H1 (cell line): ENCODE results near the gene TTC38. TPM values are rescaled to one million over a fixed set of nuclear protein-coding genes. Genes with fewer than 3 reads are reported as not detected.

Source experiments
- CTCF ChIA-PET: fragments of 300-600 bp; sonication (Branson Sonifier 250); formaldehyde crosslinking; loops from one replicate; lab custom pipeline; 2021; ENCODE audit not compliant: partially characterized antibody; lab: Charles Lee
- POLR2A ChIA-PET: fragments of 300-600 bp; sonication (Branson Sonifier 250); formaldehyde crosslinking; loops from one replicate; lab custom pipeline; 2021; ENCODE audit warnings: inconsistent platforms; ENCODE audit not compliant: partially characterized antibody; lab: Charles Lee
- DNase-seq, 2 experiments: peaks; one replicate each; pipeline versions ENCODE4 v3.0.0 to v3.0.0-alpha.2; 2010 to 2022; ENCODE audit warnings: low spot score in 2 of 2, low read depth in 1 of 2, mixed read lengths in 1 of 2
- FAIRE-seq: peaks from 2 replicates; lab custom pipeline; 2011; peaks lifted over from hg19 to GRCh38; lab: Jason Lieb, UNC
- H2AFZ ChIP-seq: 2 replicates; pipeline ENCODE4 v1.8.1; 2012; ENCODE audit warnings: low read length, inconsistent platforms
- H2AK5ac ChIP-seq: 2 replicates; pipeline ENCODE4 v1.6.1; 2013; ENCODE audit warnings: low read depth, low read length
- H2BK120ac ChIP-seq: replicated peaks from 2 replicates; pipeline ENCODE3; 2013; ENCODE audit warnings: low read depth, low read length, inconsistent platforms
- H2BK12ac ChIP-seq: 2 replicates; pipeline ENCODE4 v1.6.1; 2013; ENCODE audit warnings: low read depth, low read length
- H2BK15ac ChIP-seq: 2 replicates; pipeline ENCODE4 v1.6.1; 2013; ENCODE audit warnings: low read length
- H2BK20ac ChIP-seq: 2 replicates; pipeline ENCODE4 v1.6.1; 2013; ENCODE audit warnings: low read length
- H2BK5ac ChIP-seq: 2 replicates; pipeline ENCODE4 v1.6.1; 2013; ENCODE audit warnings: low read depth, low read length
- H3K14ac ChIP-seq: 2 replicates; pipeline ENCODE4 v1.6.1; 2013; ENCODE audit warnings: inconsistent platforms; ENCODE audit not compliant: insufficient read length
- H3K18ac ChIP-seq: 2 replicates; pipeline ENCODE4 v1.6.1; 2013; ENCODE audit warnings: low read length; ENCODE audit errors: extremely low read depth
- H3K23ac ChIP-seq: 2 replicates; pipeline ENCODE4 v1.6.1; 2013; ENCODE audit warnings: inconsistent platforms; ENCODE audit not compliant: insufficient read length
- H3K23me2 ChIP-seq: 2 replicates; pipeline ENCODE4 v1.6.1; 2013; ENCODE audit warnings: low read depth, low read length
- H3K27ac ChIP-seq: 2 replicates; pipeline ENCODE4 v1.6.1; 2011; ENCODE audit warnings: low read depth, low read length, inconsistent platforms
- H3K27me3 ChIP-seq, 4 experiments: replicated peaks in 1 of 4; 1 replicate in 1 of 4; 2 replicates in 3 of 4; pipeline versions ENCODE4 v1.6.1 to v1.8.1; 2011 to 2013; ENCODE audit warnings: low read length in 3 of 4, mild to moderate bottlenecking in 3 of 4, inconsistent platforms in 2 of 4, mixed read lengths in 2 of 4, moderate library complexity in 1 of 4; ENCODE audit not compliant: control insufficient read depth in 3 of 4, insufficient read depth in 3 of 4; ENCODE audit errors: extremely low read depth in 1 of 4
- H3K36me3 ChIP-seq, 4 experiments: 2 replicates each; pipeline versions ENCODE4 v1.6.1 to v1.8.1; 2011 to 2013; ENCODE audit warnings: mild to moderate bottlenecking in 4 of 4, low read length in 3 of 4, moderate library complexity in 2 of 4, control low read depth in 1 of 4, inconsistent platforms in 1 of 4; ENCODE audit not compliant: insufficient read depth in 4 of 4, control insufficient read depth in 2 of 4
- H3K4ac ChIP-seq: replicated peaks from 2 replicates; pipeline ENCODE3; 2013; ENCODE audit warnings: low read length, low read depth, mixed read lengths, inconsistent platforms; ENCODE audit not compliant: insufficient read length
- H3K4me1 ChIP-seq, 4 experiments: replicated peaks in 1 of 4; 1 replicate in 1 of 4; 2 replicates in 3 of 4; pipeline versions ENCODE4 v1.6.1 to v1.8.1; 2011 to 2013; ENCODE audit warnings: low read length in 3 of 4, inconsistent platforms in 2 of 4, mixed read lengths in 1 of 4; ENCODE audit not compliant: insufficient read depth in 4 of 4, control insufficient read depth in 3 of 4
- H3K4me2 ChIP-seq, 2 experiments: 2 replicates each; pipeline versions ENCODE4 v1.6.1 to v1.8.1; 2011 to 2013; ENCODE audit warnings: low read depth in 2 of 2, low read length in 2 of 2, control low read depth in 1 of 2, inconsistent platforms in 1 of 2, mild to moderate bottlenecking in 1 of 2; ENCODE audit not compliant: insufficient read depth in 1 of 2
- H3K4me3 ChIP-seq, 4 experiments: fragments of 200-600, 300-600 bp in 1 of 4; sonication (generic), shearing (Covaris generic), sonication (Bioruptor Twin) in 1 of 4; 2 replicates each; pipeline versions ENCODE4 v1.5.1 to v1.8.1; 2011 to 2016; ENCODE audit warnings: low read length in 4 of 4, low read depth in 3 of 4, control low read depth in 2 of 4, inconsistent platforms in 2 of 4, mild to moderate bottlenecking in 2 of 4, mixed read lengths in 1 of 4, moderate library complexity in 1 of 4; ENCODE audit not compliant: insufficient read depth in 2 of 4; ENCODE audit errors: extremely low read depth in 1 of 4
- H3K56ac ChIP-seq: replicated peaks from 2 replicates; pipeline ENCODE3; 2013; ENCODE audit warnings: low read depth, mild to moderate bottlenecking, mixed read lengths, low read length, inconsistent platforms; ENCODE audit not compliant: insufficient read length
- H3K79me1 ChIP-seq: 2 replicates; pipeline ENCODE4 v1.6.1; 2013; ENCODE audit warnings: low read depth, low read length, control low read depth
- H3K79me2 ChIP-seq, 2 experiments: 2 replicates each; pipeline versions ENCODE4 v1.6.1 to v1.8.1; 2012 to 2013; ENCODE audit warnings: low read length in 2 of 2, mild to moderate bottlenecking in 2 of 2, inconsistent platforms in 1 of 2; ENCODE audit not compliant: insufficient read depth in 2 of 2, control insufficient read depth in 1 of 2
- H3K9ac ChIP-seq, 4 experiments: replicated peaks in 1 of 4; 1 replicate in 1 of 4; 2 replicates in 3 of 4; pipeline versions ENCODE4 v1.6.1 to v1.8.1; 2011 to 2013; ENCODE audit warnings: low read depth in 3 of 4, low read length in 3 of 4, control low read depth in 2 of 4, mild to moderate bottlenecking in 2 of 4, moderate library complexity in 2 of 4, inconsistent platforms in 1 of 4; ENCODE audit errors: extremely low read depth in 1 of 4
- H3K9me3 ChIP-seq, 2 experiments: 2 replicates each; pipeline versions ENCODE4 v1.6.1 to v1.8.1; 2012 to 2013; ENCODE audit warnings: mild to moderate bottlenecking in 2 of 2, moderate library complexity in 2 of 2, control low read depth in 1 of 2, inconsistent platforms in 1 of 2, low read depth in 1 of 2, low read length in 1 of 2, mixed read lengths in 1 of 2; ENCODE audit not compliant: insufficient read depth in 2 of 2
- H4K20me1 ChIP-seq, 2 experiments: replicated peaks in 1 of 2; 2 replicates each; pipeline versions ENCODE3 to v1.8.1; 2011 to 2013; ENCODE audit warnings: inconsistent platforms in 2 of 2, low read length in 2 of 2, mild to moderate bottlenecking in 1 of 2; ENCODE audit not compliant: insufficient read depth in 2 of 2, control insufficient read depth in 1 of 2
- H4K5ac ChIP-seq: 2 replicates; pipeline ENCODE4 v1.6.1; 2013; ENCODE audit warnings: low read length, low read depth, mixed read lengths, inconsistent platforms; ENCODE audit not compliant: insufficient read length
- H4K8ac ChIP-seq: 2 replicates; pipeline ENCODE4 v1.8.0; 2013; ENCODE audit warnings: mild to moderate bottlenecking, moderate library complexity, low read length, inconsistent platforms; ENCODE audit not compliant: insufficient read depth; ENCODE audit errors: extremely low read depth
- H4K91ac ChIP-seq: replicated peaks from 2 replicates; pipeline ENCODE3; 2013; ENCODE audit warnings: low read length, mixed read lengths, inconsistent platforms; ENCODE audit not compliant: insufficient read length
- BACH1 ChIP-seq: IDR thresholded peaks from 2 replicates; pipeline ENCODE4 v1.6.1; 2012; ENCODE audit warnings: low read length, improper control_type of control experiment
- CEBPB ChIP-seq: IDR thresholded peaks from 2 replicates; pipeline ENCODE4 v1.6.1; 2012; ENCODE audit warnings: low read depth, low read length
- CHD1 ChIP-seq: IDR thresholded peaks from 2 replicates; pipeline ENCODE4 v1.6.1; 2012; ENCODE audit warnings: low read depth, low read length, improper control_type of control experiment
- CTCF ChIP-seq, 3 experiments: IDR thresholded peaks; 1 replicate in 2 of 3; 2 replicates in 1 of 3; pipeline versions ENCODE4 v1.5.1 to v1.6.1; 2011; ENCODE audit warnings: low read length in 3 of 3, mild to moderate bottlenecking in 3 of 3, inconsistent platforms in 2 of 3, low read depth in 1 of 3, moderate library complexity in 1 of 3; ENCODE audit not compliant: insufficient read depth in 1 of 3; ENCODE audit errors: control extremely low read depth in 1 of 3
- GABPA ChIP-seq: IDR thresholded peaks from 2 replicates; pipeline ENCODE4 v1.6.1; 2011; ENCODE audit warnings: mild to moderate bottlenecking, low read length, moderate library complexity, borderline replicate concordance; ENCODE audit not compliant: insufficient read depth
- KDM1A ChIP-seq: fragments of 200-600, 300-600 bp; sonication (generic); IDR thresholded peaks from 2 replicates; pipeline ENCODE4 v1.7.1; 2016; ENCODE audit warnings: mild to moderate bottlenecking, low read length, borderline replicate concordance
- MAFK ChIP-seq: IDR thresholded peaks from 2 replicates; pipeline ENCODE4 v1.6.1; 2012; ENCODE audit warnings: low read depth, mild to moderate bottlenecking, improper control_type of control experiment, low read length
- POU5F1 ChIP-seq: IDR thresholded peaks from 2 replicates; pipeline ENCODE4 v1.6.1; 2011; ENCODE audit warnings: low read depth, mild to moderate bottlenecking, low read length, moderate library complexity
- WGBS, 2 experiments: shearing (Covaris generic) in 1 of 2; methylation state at CpG; one replicate each; pipeline versions ENCODE4 v1.1.6 to v1.1.7; 2013 to 2015; ENCODE audit warnings: low lambda C conversion rate in 2 of 2, mixed read lengths in 2 of 2, inconsistent platforms in 1 of 2, low coverage in 1 of 2, missing lambda C conversion rate in 1 of 2; ENCODE audit not compliant: insufficient replicate concordance in 2 of 2, insufficient coverage in 1 of 2, insufficient read length in 1 of 2; ENCODE audit errors: extremely low coverage in 1 of 2, missing lambda C conversion rate in 1 of 2; 5-methylcytosine and 5-hydroxymethylcytosine counted together
- polyA plus RNA-seq, 7 experiments: library from polyadenylated mRNA; depleted of rRNA in 3 of 7; stranded (reverse) in 5 of 7; unstranded in 2 of 7; fragments of >200 nt in 5 of 7; fragments of 200-250 nt in 2 of 7; gene quantifications; 1 replicate in 5 of 7; 2 replicates in 1 of 7; 4 replicates in 1 of 7; pipeline versions ENCODE4 v1.2.1 to v1.2.3, GENCODE V29; 2011 to 2013; ENCODE audit warnings: missing spikeins in 2 of 7, mixed read lengths in 2 of 7
- total RNA-seq: library from RNA; stranded (reverse); fragmentation: NEBNext Ultra II Directional; extraction: Animal tissue kit (Norgen Biotek cat#: 25700); gene quantifications from 2 replicates; pipeline ENCODE4 v1.2.1, GENCODE V29; 2021
- TF ChIP-seq, protein P1 (sequence below): IDR thresholded peaks from 2 replicates; pipeline ENCODE4 v1.6.1; 2012; ENCODE audit warnings: low read length, inconsistent platforms

The TTC38 gene
- total and polyA plus RNA-seq, 2 of the 8 experiments (the other 6 are each of a cell fraction or from before 2014, with no cell fraction given) = 25.3 to 34.8 TPM

GRCh38 chr22:46244771-46245170, 23.0 kb upstream of the TTC38 start:
- CTCF ChIA-PET = interaction anchor here (0.7 to 2.1 kb wide), 6 partner anchors 9 to 250 kb away, joined by 3 to 8 read pairs (median 4); partner anchors contain the start of gene PKDREJ
- no peak for FAIRE-seq
- H3K4me2 ChIP-seq = no peak overlapping the region
- no peaks in the 10 kb centered on the region; a peak in 1 of 7 replicates for H3K27me3 ChIP-seq
- no peak overlapping the region for H4K5ac ChIP-seq
- no peaks in the 10 kb centered on the region for H4K20me1 ChIP-seq
- no peak overlapping the region for H2BK12ac ChIP-seq
- H2BK15ac ChIP-seq = no peak overlapping the region
- H3K4me1 ChIP-seq = no peaks in the 10 kb centered on the region; a peak in 1 of 7 replicates
- H4K8ac ChIP-seq = no peak overlapping the region
- no peaks in the 10 kb centered on the region; the same call in 1 of the 2 replicates for H3K23me2 ChIP-seq
- H3K27ac ChIP-seq = no peak overlapping the region
- no peak for DNase-seq
- no peak overlapping the region for H4K91ac ChIP-seq
- H3K79me2 ChIP-seq = no peaks in the 10 kb centered on the region
- peaks cover 0 to 3% (median 0%) of the 10 kb centered on the region in 4 experiments; a peak in 1 of 8 replicates for H3K36me3 ChIP-seq
- H3K56ac ChIP-seq = no peak overlapping the region
- no peak overlapping the region for H3K4me3 ChIP-seq
- POLR2A ChIA-PET = interaction anchor here (0.8 to 1.3 kb wide), 3 partner anchors 11 to 97 kb away, joined by 3 read pairs; no protein-coding TSS in a partner anchor
- H2AK5ac ChIP-seq = no peak overlapping the region
- no peak overlapping the region for H2BK20ac ChIP-seq
- no peaks in the 10 kb centered on the region; the same call in 1 of the 2 replicates for H3K79me1 ChIP-seq
- H3K23ac ChIP-seq = no peak overlapping the region
- whole genome bisulfite sequencing, 2 experiments = 81% methylated on average over 9 of the region's 9 CpGs; no CpG with 5 or more reads in 1 of the 2 experiments
- no peak overlapping the region for H3K4ac ChIP-seq
- no peak overlapping the region for H3K9ac ChIP-seq
- no peak overlapping the region for H2BK5ac ChIP-seq
- H3K18ac ChIP-seq = no peak overlapping the region
- no peak overlapping the region for H2BK120ac ChIP-seq
- H2AFZ ChIP-seq = no peak overlapping the region
- H3K9me3 ChIP-seq = no peaks in the 10 kb centered on the region
- no peak overlapping the region for H3K14ac ChIP-seq
- TF ChIP-seq POU5F1 (no peak), CHD1 (no peak), CTCF (IDR thresholded peaks at IDR 0.05; ENCODE audit: control extremely low read depth in 1 of 3, insufficient read depth in 1 of 3, low read depth in 1 of 3, low read length in 3 of 3) (no peak), GABPA (no peak), MAFK (no peak), KDM1A (no peak), CEBPB (no peak), BACH1 (no peak)
- TF ChIP-seq, protein P1, sequence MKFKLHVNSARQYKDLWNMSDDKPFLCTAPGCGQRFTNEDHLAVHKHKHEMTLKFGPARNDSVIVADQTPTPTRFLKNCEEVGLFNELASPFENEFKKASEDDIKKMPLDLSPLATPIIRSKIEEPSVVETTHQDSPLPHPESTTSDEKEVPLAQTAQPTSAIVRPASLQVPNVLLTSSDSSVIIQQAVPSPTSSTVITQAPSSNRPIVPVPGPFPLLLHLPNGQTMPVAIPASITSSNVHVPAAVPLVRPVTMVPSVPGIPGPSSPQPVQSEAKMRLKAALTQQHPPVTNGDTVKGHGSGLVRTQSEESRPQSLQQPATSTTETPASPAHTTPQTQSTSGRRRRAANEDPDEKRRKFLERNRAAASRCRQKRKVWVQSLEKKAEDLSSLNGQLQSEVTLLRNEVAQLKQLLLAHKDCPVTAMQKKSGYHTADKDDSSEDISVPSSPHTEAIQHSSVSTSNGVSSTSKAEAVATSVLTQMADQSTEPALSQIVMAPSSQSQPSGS = no peak
